Muscle layer of colon (tissue), 2 donors: ENCODE data around the gene PCBP3.

Source experiments
- H3K27ac ChIP-seq: one replicate; pipeline ENCODE4 v1.7.0; 2013; ENCODE audit warnings: low read depth, mild to moderate bottlenecking, low read length, moderate library complexity
- H3K27me3 ChIP-seq, 2 donors: one replicate each; pipeline ENCODE4 v1.7.0; 2013; ENCODE audit warnings: low read length in 2 of 2, mild to moderate bottlenecking in 2 of 2; ENCODE audit not compliant: insufficient read depth in 2 of 2, control insufficient read depth in 1 of 2
- H3K36me3 ChIP-seq: one replicate; pipeline ENCODE4 v1.7.0; 2013; ENCODE audit warnings: mild to moderate bottlenecking, low read length; ENCODE audit not compliant: insufficient read depth
- H3K4me1 ChIP-seq: one replicate; pipeline ENCODE4 v1.7.0; 2013; ENCODE audit warnings: mild to moderate bottlenecking, low read length; ENCODE audit not compliant: insufficient read depth
- H3K4me3 ChIP-seq, 2 donors: one replicate each; pipeline ENCODE4 v1.7.0; 2013; ENCODE audit warnings: low read length in 2 of 2, low read depth in 1 of 2, mild to moderate bottlenecking in 1 of 2, moderate library complexity in 1 of 2
- H3K9ac ChIP-seq: one replicate; pipeline ENCODE4 v1.7.0; 2013; ENCODE audit warnings: low read length
- H3K9me3 ChIP-seq: one replicate; pipeline ENCODE4 v1.7.0; 2013; ENCODE audit warnings: mild to moderate bottlenecking, low read length
- donor health status: abdominal sarcoma.
- donor health status: Adenocarcinoma of cecum.

The PCBP3 gene

GRCh38 chr21:45914321-45914845 is 270.9 kb downstream of the PCBP3 start:
- Histone ChIP-seq H3K4me1 (no peaks in the 10 kb centered on the region), H3K4me3 (no peak overlapping the region), H3K36me3 (no peaks in the 10 kb centered on the region), H3K9ac (no peak overlapping the region), H3K9me3 (no peaks in the 10 kb centered on the region), H3K27me3 (no peaks in the 10 kb centered on the region), H3K27ac (no peak overlapping the region)

- Histone ChIP-seq H3K36me3 (no peaks in the 10 kb centered on the region), H3K27ac (no peak overlapping the region), H3K9ac (no peak overlapping the region), H3K9me3 (no peaks in the 10 kb centered on the region), H3K4me1 (no peaks in the 10 kb centered on the region), H3K4me3 (no peak overlapping the region), H3K27me3 (no peaks in the 10 kb centered on the region)
Observed at GRCh38 chr21:45916011-45916840, 272.7 kb downstream of the PCBP3 start.

- Histone ChIP-seq H3K27ac (no peak overlapping the region), H3K4me1 (no peaks in the 10 kb centered on the region), H3K9me3 (no peaks in the 10 kb centered on the region), H3K4me3 (no peak overlapping the region), H3K9ac (no peak overlapping the region), H3K36me3 (no peaks in the 10 kb centered on the region), H3K27me3 (no peaks in the 10 kb centered on the region)
Observed at GRCh38 chr21:45917241-45917640, 273.7 kb downstream of the PCBP3 start.

- no peak overlapping the region for H3K9ac ChIP-seq
- peaks cover under 1% of the 10 kb centered on the region for H3K4me1 ChIP-seq
- H3K27me3 ChIP-seq, result no peaks in the 10 kb centered on the region
- no peak overlapping the region for H3K4me3 ChIP-seq
- H3K9me3 ChIP-seq, result no peaks in the 10 kb centered on the region
- no peaks in the 10 kb centered on the region for H3K36me3 ChIP-seq
- H3K27ac ChIP-seq, result no peak overlapping the region
Observed at GRCh38 chr21:45918011-45918410, 274.5 kb downstream of the PCBP3 start.

- no peak overlapping the region for H3K27ac ChIP-seq
- peaks cover 6% of the 10 kb centered on the region for H3K4me1 ChIP-seq
- H3K9me3 ChIP-seq, result no peaks in the 10 kb centered on the region
- no peaks in the 10 kb centered on the region for H3K27me3 ChIP-seq
- no peaks in the 10 kb centered on the region for H3K36me3 ChIP-seq
- H3K9ac ChIP-seq, result no peak overlapping the region
- H3K4me3 ChIP-seq, result no peak overlapping the region
Observed at GRCh38 chr21:45918835-45919447, 275.4 kb downstream of the PCBP3 start.

GRCh38 chr21:45919593-45919992 is 276.1 kb downstream of the PCBP3 start:
- H3K27ac ChIP-seq, result no peak overlapping the region
- no peak overlapping the region for H3K9ac ChIP-seq
- H3K9me3 ChIP-seq, result no peaks in the 10 kb centered on the region
- H3K27me3 ChIP-seq, result no peaks in the 10 kb centered on the region
- no peaks in the 10 kb centered on the region for H3K36me3 ChIP-seq
- H3K4me3 ChIP-seq, result no peak overlapping the region
- peaks cover 6% of the 10 kb centered on the region for H3K4me1 ChIP-seq

- Histone ChIP-seq H3K36me3 (no peaks in the 10 kb centered on the region), H3K27me3 (no peaks in the 10 kb centered on the region), H3K4me3 (no peak overlapping the region), H3K9ac (no peak overlapping the region), H3K27ac (no peak overlapping the region), H3K9me3 (no peaks in the 10 kb centered on the region), H3K4me1 (peaks cover 6% of the 10 kb centered on the region)
Observed at GRCh38 chr21:45920824-45921600, 277.5 kb downstream of the PCBP3 start.

GRCh38 chr21:45921917-45922316 is 278.4 kb downstream of the PCBP3 start:
- no peaks in the 10 kb centered on the region for H3K36me3 ChIP-seq
- no peaks in the 10 kb centered on the region for H3K27me3 ChIP-seq
- H3K27ac ChIP-seq, result no peak overlapping the region
- H3K4me3 ChIP-seq, result no peak overlapping the region
- peaks cover 6% of the 10 kb centered on the region for H3K4me1 ChIP-seq
- no peak overlapping the region for H3K9ac ChIP-seq
- H3K9me3 ChIP-seq, result no peaks in the 10 kb centered on the region

GRCh38 chr21:45922648-45923047 is 279.1 kb downstream of the PCBP3 start:
- H3K9ac ChIP-seq, result no peak overlapping the region
- no peaks in the 10 kb centered on the region for H3K9me3 ChIP-seq

GRCh38 chr21:45923146-45923545 is 279.6 kb downstream of the PCBP3 start:
- no peak overlapping the region for H3K4me3 ChIP-seq
- no peak overlapping the region for H3K27ac ChIP-seq
- no peaks in the 10 kb centered on the region for H3K36me3 ChIP-seq
- H3K9ac ChIP-seq, result no peak overlapping the region
- H3K4me1 ChIP-seq, result peaks cover 6% of the 10 kb centered on the region
- H3K9me3 ChIP-seq, result no peaks in the 10 kb centered on the region
- H3K27me3 ChIP-seq, result no peaks in the 10 kb centered on the region

More at GRCh38 chr21:45922648-45923047, 279.1 kb downstream of the PCBP3 start:
- Histone ChIP-seq H3K27me3 (no peaks in the 10 kb centered on the region), H3K36me3 (no peaks in the 10 kb centered on the region), H3K4me1 (peaks cover 6% of the 10 kb centered on the region), H3K4me3 (no peak overlapping the region), H3K27ac (no peak overlapping the region)

GRCh38 chr21:45926281-45926680 is 282.8 kb downstream of the PCBP3 start:
- Histone ChIP-seq H3K4me1 (peaks cover 6% of the 10 kb centered on the region), H3K4me3 (no peak overlapping the region)

More at GRCh38 chr21:45926281-45926680, 282.8 kb downstream of the PCBP3 start:
- Histone ChIP-seq H3K27ac (no peak overlapping the region), H3K36me3 (no peaks in the 10 kb centered on the region), H3K9ac (no peak overlapping the region), H3K9me3 (no peaks in the 10 kb centered on the region), H3K27me3 (no peaks in the 10 kb centered on the region)
